GM21515 (cell line): ENCODE data around the gene STAT5A.

ENCODE experiments used
- ATAC-seq: cut with Tn5 transposase; IDR thresholded peaks from one replicate; pipeline ENCODE4 v1.9.1; 2021; ENCODE audit not compliant: unreplicated experiment

STAT5A gene

DNA sequence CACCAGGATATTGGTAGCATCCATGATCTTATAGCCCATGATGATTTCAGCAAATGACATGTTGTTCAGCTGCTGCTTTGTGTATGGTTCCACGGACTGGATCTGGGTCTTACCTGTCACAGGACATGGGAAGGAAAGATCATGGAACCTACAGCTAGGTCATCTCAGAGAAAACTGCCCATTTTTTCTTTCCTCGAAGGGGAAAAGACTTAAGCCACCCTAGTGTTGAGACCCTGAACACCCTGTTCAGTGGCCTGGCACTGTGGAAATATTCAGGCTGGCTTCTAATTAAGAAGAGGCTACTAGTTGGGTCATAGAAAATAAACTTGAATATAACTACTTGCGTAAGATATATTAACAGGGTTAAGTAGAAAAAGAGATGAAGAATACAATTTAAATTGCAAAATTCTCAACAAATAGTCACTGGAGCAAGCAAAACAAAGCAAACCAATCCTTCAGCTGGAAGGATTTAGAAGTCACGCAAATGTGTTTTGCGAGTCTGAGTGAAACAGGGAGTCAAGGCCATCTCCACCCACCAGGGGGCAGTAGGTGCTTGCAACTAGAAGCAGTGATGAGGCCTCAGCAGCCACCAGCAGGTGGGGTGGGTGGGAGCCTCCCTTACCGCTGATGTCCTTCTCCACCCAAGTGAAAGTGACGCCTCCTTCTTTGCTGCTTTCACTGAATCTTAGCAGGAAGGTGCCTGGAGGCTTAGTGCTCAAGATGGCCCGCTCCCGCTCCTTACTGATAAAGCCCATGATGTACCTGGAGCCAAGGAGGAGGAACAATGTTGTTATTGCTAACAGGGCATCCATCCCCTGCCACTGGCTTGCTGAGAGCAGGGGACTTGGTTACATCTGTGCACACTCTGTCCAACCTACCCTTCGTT lies 34.3 kb downstream of the STAT5A start:
- peak; percentile 69 for ATAC-seq

DNA sequence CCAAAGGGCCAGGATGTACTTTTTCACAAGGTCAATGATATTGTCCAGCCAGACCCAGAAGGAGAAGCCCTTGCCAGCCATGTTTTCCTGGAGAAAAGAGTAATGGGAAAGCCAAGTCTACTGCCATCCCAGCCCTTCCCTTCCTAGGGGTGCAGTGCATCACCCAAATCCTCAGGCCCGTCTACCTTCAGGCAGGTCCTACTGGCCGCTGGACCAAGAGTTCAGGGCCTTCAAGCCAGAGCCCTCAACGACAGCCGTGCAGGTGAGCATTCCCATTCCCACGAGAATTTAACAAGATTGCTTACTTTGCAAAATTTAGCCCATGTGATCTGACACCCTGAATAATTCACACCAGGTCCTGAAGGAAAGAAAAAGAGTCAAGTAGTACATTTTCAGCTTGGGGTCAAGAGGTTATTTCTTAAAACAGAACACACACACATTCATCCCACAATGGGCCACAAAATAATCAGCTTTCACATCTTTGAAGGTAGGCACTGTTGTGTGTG lies 35.0 kb downstream of the STAT5A start:
- no peak for ATAC-seq

DNA sequence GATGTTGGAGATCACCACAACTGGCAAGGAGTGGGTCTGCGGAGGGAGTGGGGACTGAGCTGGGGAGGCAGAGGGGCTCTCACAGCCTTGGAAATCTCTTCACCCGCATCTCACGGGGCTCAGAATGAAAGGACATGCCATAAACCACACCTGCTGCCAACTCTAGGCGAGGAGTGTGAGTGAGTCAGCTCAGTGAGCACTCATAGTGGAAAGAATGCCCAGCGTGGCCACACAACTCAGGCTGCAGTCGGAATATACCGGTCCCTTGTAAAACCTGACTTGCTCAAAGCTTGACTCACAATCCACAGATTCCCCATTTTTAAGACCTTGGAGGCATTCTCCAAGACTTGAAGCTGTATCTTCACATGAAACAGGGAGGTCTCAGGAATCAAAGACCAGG lies 36.7 kb downstream of the STAT5A start:
- ATAC-seq: no peak

DNA sequence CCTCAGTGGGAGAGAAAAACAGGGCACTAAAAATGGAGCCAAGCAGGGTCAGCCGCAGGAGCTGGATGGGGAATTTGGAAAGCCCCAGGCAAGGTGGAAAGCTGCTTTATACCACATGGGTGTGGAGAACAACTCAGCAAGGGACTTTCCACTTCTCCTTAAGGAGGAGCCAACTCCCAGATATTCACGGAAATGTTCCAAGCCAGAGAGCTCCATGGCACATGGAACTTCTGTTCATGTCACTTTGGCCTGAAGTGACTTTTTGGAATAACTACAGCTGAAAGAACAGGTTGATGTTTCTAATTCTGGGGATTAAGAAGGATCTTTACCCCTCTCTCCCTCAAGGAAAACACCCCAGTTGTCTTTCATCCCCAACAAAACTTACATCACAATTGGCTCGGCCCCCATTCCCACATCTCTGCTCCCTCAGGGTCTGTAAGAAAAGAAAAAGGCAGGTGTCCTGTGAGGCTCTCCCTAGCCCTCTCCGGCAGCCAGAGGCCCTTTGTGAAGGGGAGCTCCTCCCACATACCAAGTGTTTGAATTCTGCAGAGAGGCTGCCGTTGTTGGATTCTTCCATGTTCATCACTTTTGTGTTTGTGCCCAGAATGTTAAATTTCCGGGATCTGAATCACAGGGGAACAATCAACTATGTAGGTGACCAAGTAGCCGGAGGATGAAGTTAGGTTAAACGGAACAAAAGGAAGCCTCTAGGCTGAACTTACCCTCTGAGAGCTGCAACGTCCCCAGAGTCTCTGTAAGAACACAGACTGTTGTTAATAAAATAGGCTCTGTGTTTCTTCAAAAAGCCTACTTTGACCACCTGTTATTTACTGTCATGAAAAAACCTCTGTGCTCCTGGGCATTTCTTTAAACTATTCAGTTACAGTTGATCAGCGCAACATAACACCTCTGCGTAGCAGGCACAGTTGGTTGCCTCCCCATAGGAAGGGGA lies 41.0 kb downstream of the STAT5A start:
- ATAC-seq: no peak

DNA sequence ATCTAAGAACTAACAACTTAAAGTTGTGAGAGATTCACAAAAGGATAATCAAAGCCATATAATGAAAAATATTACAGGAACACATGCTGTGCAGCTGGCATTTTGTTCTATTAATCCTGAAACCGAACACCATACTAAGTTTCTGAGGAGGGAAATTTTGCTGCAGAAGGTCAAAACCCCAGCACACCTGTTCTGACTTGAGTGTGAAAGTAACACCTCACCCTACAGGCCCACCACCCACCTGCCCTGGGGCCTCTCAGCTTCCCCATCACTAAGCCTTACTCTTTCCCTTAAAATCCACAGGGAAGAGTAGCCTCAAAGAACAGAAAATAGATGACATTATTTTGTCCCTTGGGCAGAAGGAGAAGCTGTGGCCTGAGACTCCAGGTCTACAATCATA lies 44.8 kb downstream of the STAT5A start:
- no peak for ATAC-seq

DNA sequence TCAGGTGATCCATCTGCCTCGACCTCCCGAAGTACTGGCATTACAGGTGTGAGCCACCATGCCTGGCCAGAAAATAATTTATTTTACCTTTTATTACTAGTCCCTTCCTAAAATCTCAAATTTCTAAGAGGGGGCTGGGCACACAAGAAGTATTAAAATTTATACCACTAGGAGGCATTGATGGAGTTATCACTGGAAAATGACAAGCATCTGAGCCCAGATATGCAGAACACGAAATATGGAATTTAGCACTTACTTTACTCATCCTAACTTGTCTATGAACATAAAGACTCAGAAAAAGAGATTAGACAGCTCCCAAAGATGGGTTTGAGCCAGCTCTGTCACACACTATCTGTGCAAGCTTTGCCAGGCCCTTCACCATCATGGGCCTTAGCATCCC lies 46.4 kb downstream of the STAT5A start:
- ATAC-seq: no peak

DNA sequence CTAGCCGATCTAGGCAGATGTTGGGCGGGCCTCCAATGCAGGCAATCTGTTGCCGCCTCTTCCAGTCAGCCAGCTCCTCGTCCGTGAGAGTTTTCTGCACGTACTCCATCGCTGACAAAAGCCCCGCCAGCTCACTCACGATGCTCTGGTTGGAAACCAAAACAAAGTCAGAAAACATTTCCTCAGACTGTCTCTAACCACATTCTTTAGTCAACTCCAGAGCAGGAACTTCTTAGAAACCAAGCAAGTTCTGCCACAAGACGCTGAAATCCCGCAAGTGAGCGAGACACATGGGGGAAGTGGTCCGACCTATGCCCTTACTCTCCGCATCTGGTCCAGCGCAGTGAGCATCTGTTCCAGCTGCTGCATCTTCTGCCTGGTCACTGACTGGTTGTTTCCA lies 49.1 kb downstream of the STAT5A start:
- ATAC-seq: peak; percentile 54

DNA sequence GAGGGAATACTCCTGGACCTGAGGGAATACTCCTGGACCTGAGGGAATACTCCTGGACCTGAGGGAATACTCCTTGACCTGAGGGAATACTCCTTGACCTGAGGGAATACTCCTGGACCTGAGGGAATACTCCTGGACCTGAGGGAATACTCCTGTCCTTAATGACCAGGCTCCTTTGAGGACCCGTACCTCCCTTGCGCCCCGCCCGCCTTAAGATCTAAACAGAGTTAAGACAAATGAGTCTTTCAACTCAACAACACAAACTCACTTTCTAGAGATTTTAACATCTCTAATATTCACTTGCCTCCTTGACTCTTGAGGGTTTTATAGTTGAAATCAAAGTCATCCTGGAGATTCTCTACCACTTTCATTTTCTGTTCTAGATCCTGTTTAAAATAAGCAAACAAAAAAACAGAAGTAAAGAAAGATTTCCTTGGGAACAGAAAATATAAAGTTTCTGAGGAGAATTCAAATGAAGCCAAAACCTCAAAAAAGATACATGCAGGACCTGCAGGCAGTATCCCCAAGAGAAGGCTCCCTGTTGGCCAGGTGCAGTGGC lies 50.2 kb downstream of the STAT5A start:
- no peak for ATAC-seq

DNA sequence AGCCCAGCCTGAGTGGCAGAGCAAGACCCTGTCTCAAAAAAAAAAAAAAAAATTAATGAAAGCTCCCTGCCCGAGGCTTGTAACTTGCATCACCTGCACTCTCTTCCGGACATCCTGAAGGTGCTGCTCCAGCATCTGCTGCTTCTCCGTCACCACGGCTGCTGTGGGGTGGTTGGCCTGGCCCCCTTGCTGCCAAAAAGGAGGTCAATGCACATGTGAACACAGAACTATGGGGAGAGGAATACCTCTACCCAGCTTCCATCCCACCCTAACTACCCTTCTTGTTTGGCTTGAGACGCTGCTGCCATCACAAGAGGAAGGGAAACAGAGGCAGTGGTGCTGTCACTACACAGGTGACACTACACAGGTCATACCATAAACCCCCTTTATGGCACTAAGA lies 50.9 kb downstream of the STAT5A start:
- no peak for ATAC-seq

DNA sequence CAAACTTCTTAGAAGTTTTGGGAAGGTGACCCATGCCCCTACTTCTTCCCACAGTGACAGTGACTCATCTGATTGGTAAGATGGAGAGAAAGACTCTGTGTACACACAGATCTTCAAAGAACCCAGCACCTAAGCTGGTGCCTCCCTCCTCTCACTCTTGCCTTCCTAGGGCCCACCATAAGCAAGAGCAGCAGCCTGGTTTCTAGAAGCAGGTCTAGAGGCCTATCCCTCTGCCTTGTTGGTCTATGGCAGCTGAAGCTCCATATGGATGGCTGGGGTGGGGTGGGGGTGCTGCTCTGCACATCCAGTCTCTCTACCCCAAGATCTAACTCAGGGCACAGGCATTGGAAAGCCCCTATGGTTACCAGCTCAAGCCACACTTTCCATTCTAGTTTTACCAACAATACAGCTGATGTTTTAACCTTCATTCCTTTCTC lies 52.4 kb downstream of the STAT5A start:
- ATAC-seq: no peak

DNA sequence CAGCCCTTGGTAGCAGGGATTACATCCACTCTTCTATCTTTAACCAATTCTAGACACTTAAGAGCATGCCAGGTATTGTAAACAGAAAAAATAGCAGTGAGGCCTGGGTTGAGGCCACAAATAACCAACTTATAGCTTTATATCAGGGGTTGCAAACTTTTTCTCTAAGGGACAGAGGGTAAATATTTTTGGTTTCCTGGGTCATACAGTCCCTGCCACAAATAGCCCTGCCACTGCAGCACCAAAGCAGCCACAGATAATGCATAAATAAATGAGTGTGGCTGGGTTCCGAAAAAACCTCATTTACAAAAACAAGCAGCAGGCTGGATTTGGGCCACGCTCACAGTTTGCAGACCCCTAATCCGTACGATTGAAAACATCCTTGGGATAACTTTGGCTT lies 53.3 kb downstream of the STAT5A start:
- no peak for ATAC-seq

DNA sequence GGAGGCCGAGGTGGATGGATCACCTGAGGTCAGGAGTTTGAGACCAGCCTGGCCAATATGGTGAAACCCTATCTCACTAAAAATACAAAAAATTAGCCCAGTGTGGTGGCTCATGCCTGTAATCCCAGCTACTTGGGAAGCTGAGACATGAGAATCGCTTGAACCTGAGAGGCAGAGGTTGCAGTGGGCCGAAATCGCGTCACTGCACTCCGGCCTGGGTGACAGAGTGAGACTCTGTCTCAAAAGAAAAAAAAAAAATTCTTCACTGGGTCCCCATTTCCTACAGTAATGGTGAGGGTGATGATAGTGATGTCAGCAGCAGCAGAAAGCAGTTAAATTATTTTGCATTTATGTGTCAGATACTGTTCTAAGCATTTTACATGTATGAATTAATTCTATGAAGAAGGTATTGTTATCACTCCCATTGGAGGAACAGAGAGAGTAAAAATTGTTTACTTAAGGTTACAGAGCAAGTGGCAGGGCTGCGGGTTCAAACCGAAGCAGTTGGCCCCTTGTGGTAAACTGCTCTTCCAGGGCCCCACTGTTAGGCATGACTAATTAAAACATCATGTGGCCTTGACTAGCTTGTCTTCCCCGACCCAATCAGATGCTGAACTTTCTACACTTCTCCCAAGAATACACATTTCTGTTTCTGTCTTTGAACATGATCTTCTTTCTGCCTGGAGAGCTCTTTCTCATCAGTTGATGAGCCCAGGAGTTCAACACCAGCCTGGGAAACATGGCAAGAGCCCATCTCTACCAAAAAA lies 54.1 kb downstream of the STAT5A start:
- ATAC-seq: no peak

DNA sequence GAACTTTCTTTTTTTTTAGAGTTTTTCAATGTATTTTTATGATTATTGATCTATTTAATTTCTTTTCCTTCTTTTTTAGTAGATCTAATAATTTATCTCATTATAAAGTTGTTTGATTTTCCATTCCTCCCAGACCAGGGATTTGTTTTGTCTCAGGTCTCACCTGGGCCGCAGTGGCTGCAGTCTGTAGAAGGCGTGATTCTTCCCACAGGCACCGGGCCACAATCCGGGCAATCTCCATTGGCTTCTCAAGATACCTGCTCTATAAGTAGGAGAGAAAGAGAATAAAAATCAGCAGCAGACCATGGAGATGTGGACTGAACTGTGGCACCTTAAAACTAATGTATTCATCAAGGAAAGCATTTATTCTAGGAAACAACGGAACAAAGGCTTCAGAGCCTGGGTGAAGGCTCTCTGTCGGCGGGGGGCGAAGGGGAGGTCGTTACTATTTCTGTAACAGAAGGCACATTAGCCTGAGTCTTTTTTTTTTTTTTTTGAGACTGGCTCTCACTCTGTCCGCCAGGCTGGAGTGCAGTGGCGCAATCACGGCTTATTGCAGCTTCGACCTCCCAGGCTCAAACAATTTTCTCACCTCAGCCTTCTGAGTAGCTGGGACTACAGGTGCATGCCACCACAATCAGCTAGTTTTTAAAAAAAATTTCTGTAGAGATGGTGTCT lies 57.2 kb downstream of the STAT5A start:
- ATAC-seq: no peak

DNA sequence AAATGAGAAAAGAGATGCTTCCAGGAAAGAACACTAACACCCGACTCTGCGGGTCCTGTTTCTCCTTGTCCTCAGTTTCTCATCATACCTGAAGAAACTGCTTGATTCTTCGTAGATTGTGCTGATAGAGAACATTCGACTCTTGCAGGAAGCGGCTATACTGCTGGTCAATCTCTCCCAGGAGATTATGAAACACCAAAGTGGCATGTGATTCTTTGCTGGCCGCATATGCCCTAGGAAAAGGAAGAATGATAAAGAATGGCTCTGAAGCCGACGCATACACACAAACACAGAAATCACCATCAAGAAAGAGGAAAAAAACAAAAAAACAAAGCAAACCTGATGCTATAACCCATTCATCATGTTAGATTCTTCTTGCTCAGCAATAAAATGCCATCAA lies 58.2 kb downstream of the STAT5A start:
- ATAC-seq: no peak

DNA sequence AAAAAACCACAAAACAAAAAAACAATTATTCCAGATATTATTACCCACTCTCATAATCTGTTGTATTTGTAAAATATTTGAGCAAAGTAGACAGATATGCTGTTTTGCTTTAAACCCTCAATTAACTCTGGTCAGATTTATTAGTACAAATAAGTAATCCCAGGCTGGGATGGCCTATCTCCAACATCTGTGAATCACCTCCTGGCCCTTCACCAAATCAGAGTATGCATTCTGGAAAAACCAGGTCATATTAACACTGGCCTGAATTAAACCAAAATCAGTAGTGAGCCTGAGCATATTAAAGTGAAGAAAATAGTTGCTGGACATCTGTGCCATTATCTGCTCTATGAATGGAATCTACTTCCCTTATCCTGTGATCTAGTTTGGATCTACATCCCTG lies 58.9 kb downstream of the STAT5A start:
- ATAC-seq: no peak

DNA sequence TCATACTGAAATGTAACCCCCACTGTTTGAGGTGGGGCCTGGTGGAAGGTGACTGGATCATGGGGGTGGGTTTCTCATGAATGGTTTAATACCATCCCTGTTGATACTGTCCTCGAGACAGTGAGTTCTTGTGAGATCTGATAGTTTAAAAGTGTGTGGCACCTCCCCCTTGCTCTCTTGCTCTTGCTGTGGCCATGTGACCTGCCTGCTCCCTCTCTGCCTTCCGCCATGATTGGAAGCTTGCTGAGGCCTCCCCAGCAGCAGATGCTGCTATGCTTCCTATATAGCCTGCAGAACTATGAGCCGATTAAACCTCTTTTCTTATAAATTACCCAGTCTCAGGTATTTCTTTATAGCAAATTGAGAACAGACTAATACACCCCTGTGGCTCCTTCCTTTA lies 59.3 kb downstream of the STAT5A start:
- no peak for ATAC-seq

DNA sequence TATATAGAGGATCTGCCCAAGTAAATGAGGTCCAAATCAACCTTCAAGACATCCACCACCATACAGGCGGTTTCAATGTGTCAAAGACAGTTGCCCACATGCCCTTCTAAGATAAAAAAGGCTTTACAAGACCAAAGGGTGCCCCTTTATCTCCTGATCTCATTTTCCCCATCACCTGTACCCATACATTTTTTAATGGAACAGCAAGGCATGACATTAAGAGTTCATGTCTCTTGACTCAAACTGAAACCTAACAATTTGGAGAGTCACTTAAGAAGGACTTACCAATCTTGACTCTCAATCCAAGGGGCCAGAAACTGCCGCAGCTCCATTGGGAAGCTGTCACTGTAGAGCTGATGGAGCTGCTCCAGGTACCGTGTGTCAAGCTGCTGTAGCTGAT lies 59.8 kb downstream of the STAT5A start:
- ATAC-seq: no peak

DNA sequence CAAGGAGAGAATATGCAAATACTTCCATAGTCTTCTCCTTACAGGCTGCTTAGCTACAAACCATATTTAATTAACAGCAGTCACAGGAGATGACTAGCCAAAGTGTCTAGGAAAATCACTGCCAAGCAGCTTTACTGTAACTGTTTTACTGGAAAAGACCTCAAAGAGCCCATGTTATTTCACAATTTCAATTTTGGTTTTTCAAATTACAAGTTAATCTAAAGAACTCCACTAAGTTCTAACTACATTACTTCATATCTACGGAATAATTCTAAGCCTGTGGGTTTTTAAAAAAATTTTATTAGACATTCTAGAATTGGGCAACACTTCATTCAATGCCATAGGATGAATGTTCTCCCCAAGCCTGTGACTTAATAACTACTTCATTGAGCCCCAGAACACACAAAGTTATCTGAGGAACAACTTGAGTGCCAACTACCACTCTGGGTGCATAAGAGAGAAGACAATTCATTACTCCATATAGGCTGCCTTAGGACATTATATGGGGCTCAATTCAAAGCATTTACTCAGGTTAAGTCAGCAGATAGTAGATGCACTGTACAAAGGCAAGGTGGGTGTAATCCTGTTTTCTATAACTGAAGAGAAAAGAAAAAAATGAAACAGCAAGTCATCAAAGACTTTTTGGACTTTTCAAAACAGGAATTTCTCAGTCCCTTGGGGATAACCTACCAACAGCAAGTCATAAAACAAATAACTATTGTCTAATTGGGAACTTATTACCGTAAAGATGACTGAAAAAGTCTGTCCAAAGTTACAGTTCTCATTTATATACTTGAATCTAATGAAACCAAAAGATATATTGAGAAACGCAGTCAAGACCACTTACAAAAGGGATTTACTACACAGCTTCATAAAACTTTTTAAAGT lies 66.9 kb downstream of the STAT5A start:
- ATAC-seq: no peak

DNA sequence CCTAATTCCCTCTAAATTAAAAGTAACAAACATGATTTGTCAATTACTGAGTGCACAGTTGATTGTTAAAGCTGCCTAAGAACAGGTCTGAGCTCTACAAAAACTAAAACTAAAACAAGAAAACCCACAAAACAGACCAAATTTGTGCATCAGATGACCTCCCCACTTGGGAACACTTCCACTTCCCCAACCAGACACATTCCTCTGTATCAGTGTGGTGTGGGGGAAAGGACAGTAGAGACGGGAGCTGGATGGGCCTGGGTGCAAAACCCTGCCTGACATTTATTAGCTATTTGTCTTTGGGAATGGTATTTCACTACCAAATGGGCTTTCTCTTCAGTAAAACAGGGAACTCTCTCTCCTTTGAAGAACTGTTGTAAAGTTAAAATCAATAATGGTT lies 70.1 kb downstream of the STAT5A start:
- ATAC-seq: no peak
